Progenitor cell of endocrine pancreas (in vitro differentiated cells): ENCODE measurements around the gene TBC1D16. TPM values are rescaled to one million over a fixed set of nuclear protein-coding genes. Genes with fewer than 3 reads are reported as not detected.

Experiments used
- DNase-seq: peaks from one replicate; pipeline ENCODE4 v3.0.0; 2021; ENCODE audit warnings: low spot score; ENCODE audit not compliant: unreplicated experiment
- H3K27ac Mint-ChIP-seq: 2 replicates; pipeline ENCODE4 v1.8.0; 2021; ENCODE audit warnings: mild to moderate bottlenecking, moderate library complexity, mixed read lengths
- H3K27me3 Mint-ChIP-seq: 2 replicates; pipeline ENCODE4 v1.8.0; 2021; ENCODE audit warnings: mixed read lengths
- H3K36me3 Mint-ChIP-seq: 2 replicates; pipeline ENCODE4 v1.8.0; 2022; ENCODE audit warnings: mixed read lengths; ENCODE audit not compliant: insufficient read depth
- H3K4me1 Mint-ChIP-seq: 2 replicates; pipeline ENCODE4 v1.8.0; 2021; ENCODE audit warnings: low read depth, mixed read lengths
- H3K4me3 Mint-ChIP-seq: 2 replicates; pipeline ENCODE4 v1.8.0; 2021; ENCODE audit warnings: low read depth, mild to moderate bottlenecking, moderate library complexity, mixed read lengths
- H3K9me3 Mint-ChIP-seq: 2 replicates; pipeline ENCODE4 v1.8.0; 2021; ENCODE audit warnings: low read depth, mixed read lengths
- CTCF ChIP-seq: fragments of 200-600 bp; sonication (generic); IDR thresholded peaks from one replicate; pipeline ENCODE4 v1.5.0; 2021; ENCODE audit warnings: antibody characterized with exemption, mild to moderate bottlenecking; ENCODE audit not compliant: unreplicated experiment
- total RNA-seq: library from RNA; stranded (reverse); gene quantifications from 2 replicates; pipeline ENCODE4 v1.2.1, GENCODE V29; 2021

Gene TBC1D16
- total RNA-seq, 1 donor from 2014 or later = 85.1 TPM

GRCh38 chr17:79987935-79988184, 47.8 kb downstream of the TBC1D16 start:
- Mint-ChIP-seq H3K4me1 (peaks cover 36% of the 10 kb centered on the region), H3K4me3 (no peak overlapping the region), H3K27me3 (no peaks in the 10 kb centered on the region), H3K36me3 (no peaks in the 10 kb centered on the region), H3K9me3 (no peaks in the 10 kb centered on the region), H3K27ac (peak overlapping the region; percentile 15)
- DNase-seq = no peak
- TF ChIP-seq CTCF = no peak

GRCh38 chr17:79987187-79987934, 48.3 kb downstream of the TBC1D16 start:
- no peak for TF ChIP-seq CTCF
- H3K9me3 Mint-ChIP-seq = no peaks in the 10 kb centered on the region
- H3K27ac Mint-ChIP-seq = peak overlapping the region; percentile 29
- H3K4me3 Mint-ChIP-seq = no peak overlapping the region
- no peaks in the 10 kb centered on the region for H3K27me3 Mint-ChIP-seq
- DNase-seq = no peak
- H3K36me3 Mint-ChIP-seq = no peaks in the 10 kb centered on the region
- H3K4me1 Mint-ChIP-seq = peaks cover 31% of the 10 kb centered on the region

GRCh38 chr17:79986411-79987186, 49.1 kb downstream of the TBC1D16 start:
- Mint-ChIP-seq H3K4me3 (no peak overlapping the region), H3K36me3 (no peaks in the 10 kb centered on the region), H3K27ac (no peak overlapping the region), H3K9me3 (no peaks in the 10 kb centered on the region), H3K4me1 (peaks cover 27% of the 10 kb centered on the region), H3K27me3 (no peaks in the 10 kb centered on the region)
- no peak for TF ChIP-seq CTCF
- DNase-seq = no peak

- H3K27ac Mint-ChIP-seq = no peak overlapping the region
- H3K36me3 Mint-ChIP-seq = peaks cover 4% of the 10 kb centered on the region
- peaks cover 26% of the 10 kb centered on the region for H3K4me1 Mint-ChIP-seq
Measured at GRCh38 chr17:79985943-79986391, 49.7 kb downstream of the TBC1D16 start.

More at GRCh38 chr17:79985943-79986391, 49.7 kb downstream of the TBC1D16 start:
- H3K27me3 Mint-ChIP-seq = no peaks in the 10 kb centered on the region
- H3K4me3 Mint-ChIP-seq = no peak overlapping the region
- TF ChIP-seq CTCF = no peak
- H3K9me3 Mint-ChIP-seq = no peaks in the 10 kb centered on the region
- DNase-seq = no peak
